ENCODE measurements around the gene SEMA6A. TPM values are rescaled to one million over a fixed set of nuclear protein-coding genes. Genes with fewer than 3 reads are reported as not detected.

Gene SEMA6A
- total RNA-seq (2022) (1.5 and 2.1 TPM in 2 replicates), Bru-seq, nascent RNA (percentile 28 among the genes with signal in this experiment), BruChase-seq, experiment 1, labeled RNA remaining after a 6-hour chase (percentile 22 among the genes with signal in this experiment), BruChase-seq, experiment 2, labeled RNA remaining after a 2-hour chase (percentile 22 among the genes with signal in this experiment)
- long read RNA-seq, result 0 reads

GRCh38 chr5:116574367-116575325 lies at the start of gene SEMA6A:
TSS of gene SEMA6A (minus strand) at chr5:116574823. CDS start at chr5:116504944, 69,879 bp downstream.
- Mint-ChIP-seq H3K36me3 (ENCODE audit: insufficient read depth, unreplicated experiment) (peaks cover 7% of the 10 kb centered on the region), H3K4me1 (ENCODE audit: insufficient read depth, unreplicated experiment) (peaks cover 5% of the 10 kb centered on the region), H3K27me3 (ENCODE audit: insufficient read depth, unreplicated experiment) (no peaks in the 10 kb centered on the region), H3K27ac (ENCODE audit: low read depth, unreplicated experiment) (peak within 1 kb of the TSS; percentile 37), H3K9me3 (ENCODE audit: unreplicated experiment) (no peaks in the 10 kb centered on the region), H3K4me3 (ENCODE audit: unreplicated experiment) (peak within 1 kb of the TSS; percentile 93)
- ChIA-PET POLR2A (interaction anchor here (0.9 to 2.4 kb wide), 10 partner anchors 8 to 688 kb away, joined by 3 to 11 read pairs (median 5); no protein-coding TSS in a partner anchor), CTCF (interaction anchor here (0.6 to 2.2 kb wide), 19 partner anchors 12 to 994 kb away, joined by 3 to 10 read pairs (median 3); no protein-coding TSS in a partner anchor)
- DNase-seq (ENCODE audit: unreplicated experiment), result peak; percentile 94
- BruUV-seq (replicated peaks), result no TSS peak
- intact Hi-C loops (cut with micrococcal nuclease), result loop anchor here (10.0 kb wide), 1 partner anchor 500 kb away; no protein-coding TSS in a partner anchor
- TF ChIP-seq, protein P1, sequence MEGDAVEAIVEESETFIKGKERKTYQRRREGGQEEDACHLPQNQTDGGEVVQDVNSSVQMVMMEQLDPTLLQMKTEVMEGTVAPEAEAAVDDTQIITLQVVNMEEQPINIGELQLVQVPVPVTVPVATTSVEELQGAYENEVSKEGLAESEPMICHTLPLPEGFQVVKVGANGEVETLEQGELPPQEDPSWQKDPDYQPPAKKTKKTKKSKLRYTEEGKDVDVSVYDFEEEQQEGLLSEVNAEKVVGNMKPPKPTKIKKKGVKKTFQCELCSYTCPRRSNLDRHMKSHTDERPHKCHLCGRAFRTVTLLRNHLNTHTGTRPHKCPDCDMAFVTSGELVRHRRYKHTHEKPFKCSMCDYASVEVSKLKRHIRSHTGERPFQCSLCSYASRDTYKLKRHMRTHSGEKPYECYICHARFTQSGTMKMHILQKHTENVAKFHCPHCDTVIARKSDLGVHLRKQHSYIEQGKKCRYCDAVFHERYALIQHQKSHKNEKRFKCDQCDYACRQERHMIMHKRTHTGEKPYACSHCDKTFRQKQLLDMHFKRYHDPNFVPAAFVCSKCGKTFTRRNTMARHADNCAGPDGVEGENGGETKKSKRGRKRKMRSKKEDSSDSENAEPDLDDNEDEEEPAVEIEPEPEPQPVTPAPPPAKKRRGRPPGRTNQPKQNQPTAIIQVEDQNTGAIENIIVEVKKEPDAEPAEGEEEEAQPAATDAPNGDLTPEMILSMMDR (IDR thresholded peaks at IDR 0.05; ENCODE audit: unreplicated experiment), result peak; percentile 12

- Mint-ChIP-seq H3K27ac (ENCODE audit: low read depth, unreplicated experiment) (no peak overlapping the region), H3K36me3 (ENCODE audit: insufficient read depth, unreplicated experiment) (no peaks in the 10 kb centered on the region), H3K4me3 (ENCODE audit: unreplicated experiment) (no peak overlapping the region), H3K27me3 (ENCODE audit: insufficient read depth, unreplicated experiment) (no peaks in the 10 kb centered on the region), H3K4me1 (ENCODE audit: insufficient read depth, unreplicated experiment) (peaks cover 9% of the 10 kb centered on the region), H3K9me3 (ENCODE audit: unreplicated experiment) (no peaks in the 10 kb centered on the region)
- POLR2A ChIA-PET, result interaction anchor here (0.9 kb wide), 1 partner anchor 21 kb away, joined by 3 read pairs; no protein-coding TSS in a partner anchor
- DNase-seq (ENCODE audit: unreplicated experiment), result no peak
- TF ChIP-seq, protein P1 (IDR thresholded peaks at IDR 0.05; ENCODE audit: unreplicated experiment), result no peak
- CTCF ChIA-PET, result no interaction called here
- intact Hi-C loops (cut with micrococcal nuclease), result no loop called here
- no TSS peak for BruUV-seq (replicated peaks)
Measured at GRCh38 chr5:116622375-116623050, 47.9 kb upstream of the SEMA6A start.

DNA sequence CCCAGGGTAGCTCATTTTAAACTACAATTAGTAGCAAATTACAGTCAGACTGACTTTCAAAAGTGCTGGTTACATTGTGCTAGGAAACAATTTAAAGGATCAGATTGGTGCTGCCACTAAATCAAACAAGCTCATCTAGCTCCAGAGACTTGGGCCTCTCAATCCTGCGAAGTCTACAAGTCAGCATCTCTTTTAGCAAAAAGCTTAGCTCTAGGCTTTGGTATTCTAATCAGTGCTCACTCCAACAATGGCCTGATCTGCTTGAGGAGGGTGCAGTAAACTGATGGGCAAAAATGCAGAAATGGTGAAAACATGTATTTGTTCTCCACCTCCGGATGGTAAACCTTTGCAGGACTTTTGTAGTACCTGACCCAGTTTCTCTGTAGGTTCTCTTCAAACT lies 47.0 kb upstream of the SEMA6A start:
- ChIA-PET CTCF (interaction anchor here (0.7 kb wide), 1 partner anchor 407 kb away, joined by 3 read pairs; no protein-coding TSS in a partner anchor), POLR2A (no interaction called here)
- BruUV-seq (replicated peaks), result no TSS peak

More for the DNA sequence above, 47.0 kb upstream of the SEMA6A start:
- Mint-ChIP-seq H3K27ac (ENCODE audit: low read depth, unreplicated experiment) (no peak overlapping the region), H3K4me3 (ENCODE audit: unreplicated experiment) (no peak overlapping the region), H3K27me3 (ENCODE audit: insufficient read depth, unreplicated experiment) (no peaks in the 10 kb centered on the region), H3K4me1 (ENCODE audit: insufficient read depth, unreplicated experiment) (peaks cover 8% of the 10 kb centered on the region), H3K36me3 (ENCODE audit: insufficient read depth, unreplicated experiment) (no peaks in the 10 kb centered on the region), H3K9me3 (ENCODE audit: unreplicated experiment) (no peaks in the 10 kb centered on the region)
- intact Hi-C loops (cut with micrococcal nuclease), result no loop called here
- no peak for DNase-seq (ENCODE audit: unreplicated experiment)
- TF ChIP-seq, protein P1 (IDR thresholded peaks at IDR 0.05; ENCODE audit: unreplicated experiment), result no peak

Measured in MCF 10A (cell line).